UCSD-AML1 (cell line): Measurements from ENCODE around the gene LMNTD2.

Experiments
- DNase-seq: peaks from one replicate; lab custom pipeline; 2025; ENCODE audit not compliant: unreplicated experiment; lab: John Stamatoyannopoulos, UW

LMNTD2 gene

DNA sequence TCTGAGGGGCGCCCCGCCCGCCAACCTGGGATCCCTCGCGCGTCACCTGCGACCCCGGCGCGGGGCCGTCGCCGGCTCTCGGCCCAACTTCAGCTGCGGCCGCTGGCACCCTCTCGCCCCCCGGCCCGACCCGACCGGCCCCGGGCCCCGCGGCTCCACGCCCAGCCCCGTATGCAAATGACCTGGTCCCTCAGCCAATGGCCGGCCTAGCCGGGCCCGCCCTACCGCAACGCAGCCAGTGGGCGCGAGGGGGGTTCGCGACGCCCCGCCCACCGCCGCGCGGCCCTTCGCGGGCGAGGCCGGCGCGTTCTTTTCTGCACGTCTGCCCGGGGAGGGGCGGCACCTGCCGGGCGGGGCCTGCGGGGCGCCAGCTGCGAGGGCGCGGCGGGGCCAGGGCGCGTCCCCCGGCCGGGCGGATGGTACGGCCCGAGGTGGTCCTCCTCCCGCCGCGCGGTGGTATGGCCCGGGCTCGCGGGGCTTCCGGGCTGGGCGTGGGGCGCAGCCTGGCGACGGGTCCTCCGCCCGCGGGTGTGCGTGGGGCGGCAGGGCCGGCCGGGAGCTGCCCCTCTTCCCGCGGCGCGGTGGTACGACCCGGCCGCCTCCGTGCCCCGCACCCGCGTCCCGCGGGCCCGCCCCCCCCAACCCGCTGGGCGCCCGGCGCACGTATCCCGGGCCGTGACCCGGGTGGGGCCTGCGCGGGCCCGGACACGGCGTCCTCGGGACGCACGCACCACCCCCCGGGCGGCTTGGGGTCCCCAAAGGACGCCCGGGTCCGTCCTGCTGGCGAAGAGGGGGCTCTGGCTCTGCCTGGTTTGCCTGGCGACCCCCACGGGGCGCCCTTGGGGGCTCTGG, 8.0 kb upstream of the LMNTD2 start:
- DNase-seq, result peak; percentile 95

DNA sequence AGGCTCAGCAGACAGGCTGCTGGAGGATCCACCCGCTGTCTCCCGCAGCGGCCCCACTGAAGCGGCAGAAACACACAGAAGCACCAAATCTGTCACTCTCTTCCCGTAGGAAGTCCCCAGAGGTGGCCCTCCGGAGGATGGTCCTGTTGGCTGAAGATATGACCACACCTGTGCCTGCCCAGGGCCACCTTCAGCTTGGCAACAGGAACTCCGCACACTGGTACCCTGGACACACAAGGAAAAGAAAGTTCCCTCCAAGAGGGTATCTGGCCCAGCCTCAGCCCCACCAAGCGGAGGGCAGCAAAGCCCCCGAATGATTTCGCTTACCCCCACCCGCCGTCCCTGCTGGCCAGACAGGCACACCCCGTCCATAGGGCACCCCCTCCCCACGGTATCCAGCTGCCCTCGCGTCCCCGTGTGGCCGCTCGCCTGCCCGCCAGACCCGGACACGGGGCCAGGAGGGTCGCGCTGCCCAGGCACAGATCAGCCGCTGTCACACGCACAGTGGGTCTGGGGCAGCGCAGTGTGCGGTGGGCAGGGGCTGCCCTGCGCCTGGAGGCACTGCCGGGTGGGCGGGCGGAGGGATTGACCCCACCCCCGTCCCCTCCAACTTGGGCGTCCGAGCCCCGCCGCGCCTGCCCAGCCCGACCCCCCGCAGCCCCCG, 7.2 kb upstream of the LMNTD2 start:
- no peak for DNase-seq

DNA sequence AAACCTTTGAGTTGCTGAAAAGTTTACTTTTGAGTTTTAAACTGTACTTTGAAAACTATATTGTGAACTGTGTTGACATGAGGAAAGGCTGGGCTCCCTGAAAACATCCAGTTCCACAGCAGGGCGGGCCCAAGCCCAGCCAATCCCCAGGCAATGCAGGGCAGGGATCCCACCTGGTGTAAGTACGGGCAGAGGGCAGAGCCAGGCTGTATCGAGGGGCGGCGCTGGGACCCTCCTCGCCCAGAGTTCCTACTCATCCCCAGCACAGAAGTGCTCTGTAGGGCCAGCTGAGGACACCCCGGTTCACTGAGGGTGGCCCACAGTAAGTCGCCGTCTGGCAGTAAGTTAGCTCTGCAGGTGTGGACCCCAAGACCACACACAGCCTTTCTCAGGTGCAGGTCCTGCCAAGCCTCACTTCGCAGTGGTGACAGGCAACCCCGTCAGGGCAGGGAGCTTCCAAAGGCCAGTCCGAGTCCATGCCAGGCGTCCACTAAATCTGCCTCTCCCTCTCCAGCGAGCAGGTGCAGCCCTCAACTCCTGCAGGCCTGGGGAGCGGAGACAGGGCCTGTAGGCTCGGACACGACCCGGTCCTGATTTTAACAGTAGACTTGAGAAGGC, 6.6 kb upstream of the LMNTD2 start:
- DNase-seq, result no peak

DNA sequence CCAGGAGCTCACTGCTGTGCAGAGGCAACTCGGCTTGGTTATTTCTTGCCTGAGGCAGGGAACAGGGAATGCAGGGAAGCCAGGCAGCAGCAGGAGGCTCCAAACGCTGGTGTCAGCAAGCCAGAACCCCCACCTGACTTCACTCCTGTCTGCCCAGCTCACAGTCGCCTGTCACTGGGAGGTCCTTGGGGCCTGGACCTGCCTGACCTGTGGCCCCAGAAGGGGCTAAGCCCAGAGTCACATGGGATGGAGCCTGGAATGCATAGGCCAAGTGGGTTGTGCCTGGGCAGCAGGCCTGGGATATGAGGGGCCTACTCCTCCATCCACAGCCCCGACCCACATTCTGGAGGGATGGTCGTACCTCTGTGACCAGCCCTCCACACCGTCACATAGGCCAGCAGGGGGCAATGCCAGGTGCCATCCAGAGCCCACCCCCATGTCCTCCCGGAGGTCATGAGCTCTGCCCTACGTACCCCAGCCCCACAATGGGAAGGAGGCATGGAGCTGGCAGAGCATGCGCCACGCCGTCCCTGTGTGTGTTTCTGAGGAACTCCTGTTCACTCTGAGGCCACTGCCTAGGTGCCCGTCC, 5.5 kb upstream of the LMNTD2 start:
- DNase-seq, result no peak

DNA sequence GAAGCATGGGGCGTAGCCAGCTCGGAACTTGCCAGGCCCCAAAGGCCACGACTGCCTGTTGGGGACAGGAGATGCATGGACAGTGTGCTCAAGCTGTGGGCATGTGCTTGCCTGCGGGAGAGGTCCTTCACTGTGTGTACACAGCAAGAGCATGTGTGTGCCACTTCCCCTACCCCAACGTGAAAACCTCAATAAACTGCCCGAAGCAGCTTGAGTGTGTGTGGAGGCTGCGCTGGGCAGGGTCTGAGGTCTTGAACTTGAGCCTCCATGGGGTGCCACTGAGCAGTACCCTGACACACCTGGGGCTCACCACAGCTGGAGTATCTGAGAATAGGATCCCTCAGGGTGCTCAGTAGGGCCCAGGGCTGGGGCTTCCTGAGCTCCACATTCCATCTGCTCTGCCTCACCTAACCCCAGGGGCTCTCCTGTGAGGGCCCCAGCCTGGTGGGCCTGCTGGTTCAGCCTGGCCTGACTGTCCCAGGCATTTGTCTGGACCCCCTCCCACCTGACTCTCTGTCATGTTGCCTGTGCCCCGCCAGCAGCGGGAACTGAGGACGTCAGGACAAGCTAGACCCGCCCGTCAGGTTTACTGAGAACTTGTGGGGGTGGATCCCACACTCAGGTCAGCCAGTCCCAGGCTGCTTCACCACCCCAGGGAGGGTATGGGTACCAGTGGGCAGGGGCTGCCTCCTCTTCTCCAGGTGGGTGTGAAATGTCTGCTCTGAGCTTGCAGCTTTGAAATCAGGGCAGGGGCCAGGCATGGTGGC, 3.5 kb upstream of the LMNTD2 start:
- DNase-seq, result no peak

DNA sequence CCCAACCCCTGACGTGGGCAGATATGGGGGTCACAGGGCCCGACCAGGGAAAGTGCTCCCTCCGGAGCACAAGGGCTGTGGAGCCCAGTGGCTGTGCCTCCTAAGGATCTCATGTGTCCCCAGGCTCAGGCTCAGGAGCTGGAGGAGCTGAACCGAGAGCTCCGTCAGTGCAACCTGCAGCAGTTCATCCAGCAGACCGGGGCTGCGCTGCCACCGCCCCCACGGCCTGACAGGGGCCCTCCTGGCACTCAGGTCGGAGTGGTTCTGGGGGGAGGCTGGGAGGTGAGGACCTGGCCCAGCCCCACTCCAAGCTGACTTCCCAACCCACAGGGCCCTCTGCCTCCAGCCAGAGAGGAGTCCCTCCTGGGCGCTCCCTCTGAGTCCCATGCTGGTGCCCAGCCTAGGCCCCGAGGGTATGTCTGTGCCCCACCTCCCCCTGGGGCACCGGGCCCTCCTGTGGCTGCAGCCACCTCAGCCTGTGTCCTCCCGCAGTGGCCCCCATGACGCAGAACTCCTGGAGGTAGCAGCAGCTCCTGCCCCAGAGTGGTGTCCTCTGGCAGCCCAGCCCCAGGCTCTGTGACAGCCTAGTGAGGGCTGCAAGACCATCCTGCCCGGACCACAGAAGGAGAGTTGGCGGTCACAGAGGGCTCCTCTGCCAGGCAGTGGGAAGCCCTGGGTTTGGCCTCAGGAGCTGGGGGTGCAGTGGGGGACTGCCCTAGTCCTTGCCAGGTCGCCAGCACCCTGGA, 2.7 kb upstream of the LMNTD2 start:
- no peak for DNase-seq

DNA sequence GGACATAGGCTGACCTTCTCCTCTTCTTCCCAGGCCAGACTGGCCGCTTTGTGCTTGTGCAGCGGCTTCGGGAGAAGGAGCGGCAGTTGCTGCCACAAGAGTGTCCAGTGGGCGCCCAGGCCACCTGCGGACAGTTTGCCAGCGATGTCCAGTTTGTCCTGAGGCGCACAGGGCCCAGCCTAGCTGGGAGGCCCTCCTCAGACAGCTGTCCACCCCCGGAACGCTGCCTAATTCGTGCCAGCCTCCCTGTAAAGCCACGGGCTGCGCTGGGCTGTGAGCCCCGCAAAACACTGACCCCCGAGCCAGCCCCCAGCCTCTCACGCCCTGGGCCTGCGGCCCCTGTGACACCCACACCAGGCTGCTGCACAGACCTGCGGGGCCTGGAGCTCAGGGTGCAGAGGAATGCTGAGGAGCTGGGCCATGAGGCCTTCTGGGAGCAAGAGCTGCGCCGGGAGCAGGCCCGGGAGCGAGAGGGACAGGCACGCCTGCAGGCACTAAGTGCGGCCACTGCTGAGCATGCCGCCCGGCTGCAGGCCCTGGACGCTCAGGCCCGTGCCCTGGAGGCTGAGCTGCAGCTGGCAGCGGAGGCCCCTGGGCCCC, 1.6 kb upstream of the LMNTD2 start:
- DNase-seq, result no peak

DNA sequence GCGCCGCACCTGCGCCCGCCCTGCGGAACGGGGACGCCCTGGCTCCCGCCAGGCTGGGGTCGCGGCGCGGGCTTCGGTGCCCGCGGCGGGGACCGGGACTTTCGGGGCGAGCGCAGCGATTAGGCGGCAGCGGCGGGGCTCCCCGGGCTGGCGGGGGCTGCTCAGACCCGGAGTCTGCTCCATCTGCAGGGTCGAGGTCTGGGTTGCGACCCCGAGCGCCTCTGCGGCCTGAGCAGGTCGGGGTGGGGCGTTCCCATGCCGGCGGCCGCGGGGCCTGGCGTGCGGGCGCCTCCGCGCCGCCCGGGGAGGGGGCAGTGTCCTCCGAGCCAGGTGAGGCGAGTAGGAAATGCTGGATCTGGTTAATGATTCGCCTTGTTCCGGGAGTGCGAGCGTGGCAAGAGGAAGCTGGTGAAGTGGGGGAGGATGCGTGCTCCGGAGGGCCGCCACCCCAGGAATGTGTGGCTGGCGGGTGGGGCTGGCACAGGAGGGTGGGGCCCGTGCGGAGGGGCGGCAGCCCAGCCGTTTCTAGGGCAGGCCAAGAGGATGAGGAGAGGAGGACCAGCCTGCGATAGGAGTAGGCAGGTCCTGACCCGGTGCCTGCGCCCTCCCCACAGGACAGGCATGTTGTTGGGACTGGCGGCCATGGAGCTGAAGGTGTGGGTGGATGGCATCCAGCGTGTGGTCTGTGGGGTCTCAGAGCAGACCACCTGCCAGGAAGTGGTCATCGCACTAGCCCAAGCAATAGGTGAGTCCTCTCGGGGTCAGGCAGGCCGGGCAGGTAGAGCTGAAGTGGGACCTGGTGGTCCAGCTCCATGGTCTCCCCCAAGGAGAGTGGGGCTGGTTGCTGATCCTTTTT, 838 bp upstream of the LMNTD2 start:
- DNase-seq, result peak; percentile 38

DNA sequence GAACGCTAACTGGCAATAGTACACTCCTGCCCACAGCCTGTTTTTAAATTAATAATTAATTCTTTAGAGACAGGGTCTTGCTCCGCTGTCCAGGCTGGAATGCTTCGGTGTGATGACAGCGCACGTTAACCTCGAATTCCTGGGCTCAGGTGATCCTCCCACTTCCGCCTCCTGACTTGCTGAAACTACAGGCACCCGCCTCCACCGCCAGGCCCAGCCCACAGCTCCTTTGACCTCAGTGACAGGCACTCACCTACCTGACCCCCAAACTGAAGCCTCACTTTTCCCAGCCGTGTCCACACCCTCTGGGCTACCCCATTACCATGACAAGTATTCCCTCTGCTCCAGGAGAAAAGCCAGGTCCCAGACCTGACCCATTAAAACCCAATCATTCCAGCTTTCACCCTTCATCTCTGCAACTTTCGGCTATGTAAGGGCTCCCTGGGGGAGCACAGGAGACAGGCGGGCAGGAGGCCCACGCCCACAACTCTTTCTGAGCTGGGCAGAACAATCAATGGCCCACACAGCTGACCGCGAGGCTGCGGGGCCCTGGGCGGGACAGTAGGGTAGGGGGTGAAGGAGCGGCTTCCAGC, 730 bp downstream of the LMNTD2 start:
- DNase-seq, result no peak

DNA sequence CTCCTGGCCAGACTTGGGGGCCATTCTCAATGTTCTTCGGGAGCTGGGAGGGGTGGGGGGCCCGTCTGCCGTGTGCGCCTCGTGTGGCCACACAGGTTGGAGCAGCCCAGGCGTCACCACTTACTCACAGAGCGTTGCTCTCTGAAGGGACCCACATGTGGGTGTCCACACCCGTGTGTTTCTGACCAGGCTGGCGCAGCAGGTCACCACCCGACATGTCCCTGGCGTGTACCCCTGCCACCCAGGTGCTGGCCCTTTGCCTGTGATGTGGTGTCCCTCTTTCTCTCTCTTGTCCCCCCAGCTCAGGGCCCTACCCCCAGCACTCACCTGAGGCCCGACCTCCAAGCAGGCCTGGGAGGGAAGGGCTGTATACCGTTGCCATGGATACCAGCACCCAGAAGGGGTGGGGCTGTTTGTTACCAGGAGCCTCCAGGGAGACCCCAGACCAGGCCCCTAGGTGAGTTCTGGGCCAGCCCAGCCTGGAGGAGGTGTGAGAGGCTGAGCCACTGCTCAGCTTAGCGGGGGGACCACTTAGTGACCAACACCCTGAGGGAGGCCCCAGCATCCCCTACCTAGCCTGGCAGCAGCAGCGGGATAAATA, 1.4 kb downstream of the LMNTD2 start:
- no peak for DNase-seq

DNA sequence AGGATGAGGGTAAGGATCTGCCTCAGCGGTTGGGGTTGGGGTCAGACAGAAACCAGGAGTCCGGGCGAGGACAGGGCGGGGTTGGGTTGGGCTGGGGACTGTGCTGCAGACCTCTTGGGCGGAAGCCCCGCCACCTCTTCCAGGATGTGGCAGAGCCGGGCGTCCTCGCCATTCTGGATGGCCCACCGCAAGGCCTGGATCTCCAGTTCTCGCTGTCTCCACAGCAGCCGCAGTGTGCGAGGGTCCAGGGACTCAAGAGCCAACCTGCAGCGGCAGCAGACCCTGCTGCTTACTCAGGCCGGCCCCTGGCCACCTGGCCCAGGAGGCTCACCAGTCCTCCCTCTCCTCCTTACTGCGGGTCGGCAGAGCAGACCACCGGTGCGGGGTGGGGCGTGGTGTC, 2.0 kb downstream of the LMNTD2 start:
- no peak for DNase-seq

DNA sequence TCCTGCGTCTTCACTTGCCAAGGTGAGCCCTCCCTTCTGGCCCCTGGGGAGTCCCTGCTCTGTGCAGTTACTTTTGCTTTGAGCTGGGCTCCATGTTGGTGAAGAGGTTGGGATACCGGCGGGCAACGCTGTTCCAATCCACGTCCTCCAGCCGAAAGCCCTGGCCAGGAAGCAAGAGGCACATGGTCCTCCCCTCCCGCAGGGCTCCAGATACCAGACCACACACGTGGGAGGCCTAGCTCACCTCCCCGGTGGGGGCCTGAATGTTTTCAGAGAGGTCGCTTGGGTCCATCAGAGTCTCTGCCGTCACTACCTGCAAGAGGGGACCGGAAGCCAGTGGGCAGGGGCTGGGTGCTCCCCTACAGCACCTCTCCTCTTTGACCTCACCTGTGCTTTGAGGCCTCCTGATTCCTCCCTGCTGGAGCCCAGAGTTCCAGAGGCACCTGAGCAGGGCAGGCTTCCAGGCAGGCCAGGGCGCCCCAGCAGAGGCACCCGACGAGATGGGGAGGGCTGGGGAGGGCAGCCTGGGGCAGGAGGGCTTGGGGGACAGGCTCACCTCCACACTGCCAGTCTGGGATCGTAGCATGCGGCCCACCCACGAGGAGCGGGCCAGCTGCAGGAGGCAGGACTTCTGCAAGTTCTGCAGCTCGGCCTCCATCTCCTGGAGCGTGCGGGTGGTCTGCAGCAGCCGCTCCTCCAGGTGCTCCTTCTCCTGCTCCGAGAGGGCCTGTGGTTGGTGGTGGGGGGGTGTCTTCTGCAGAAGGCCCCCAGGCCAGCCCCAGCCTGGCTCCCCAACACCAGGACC, 3.0 kb downstream of the LMNTD2 start:
- DNase-seq, result no peak

DNA sequence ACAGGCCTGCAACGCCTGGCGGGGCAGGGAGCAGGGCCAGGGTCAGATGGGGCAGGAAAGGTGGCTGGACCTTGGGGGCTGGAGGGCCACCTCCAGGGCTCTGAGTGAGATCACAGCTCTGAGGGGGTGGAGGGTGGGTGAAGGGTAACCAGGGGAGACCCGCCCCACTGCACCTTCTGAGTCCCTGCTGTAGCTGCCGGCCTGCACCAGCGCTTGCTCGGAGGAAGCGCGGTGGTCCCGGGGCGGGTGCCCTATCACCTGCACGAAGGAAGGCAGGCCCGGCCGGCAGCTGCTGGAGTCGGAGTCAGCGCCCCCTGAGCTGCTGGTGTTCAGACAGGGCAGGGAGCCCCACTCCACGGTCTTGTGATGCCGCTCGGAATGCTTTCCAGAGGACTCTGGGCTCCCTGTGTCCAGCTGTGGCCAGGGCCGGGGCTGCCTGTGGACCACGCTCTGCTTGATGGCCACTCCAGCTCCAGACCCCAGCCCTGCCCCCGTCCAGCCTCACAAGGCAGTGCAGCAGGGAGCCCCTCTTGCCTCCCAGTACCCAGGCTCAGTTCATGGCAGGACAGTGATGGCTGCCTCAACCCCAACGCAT, 3.8 kb downstream of the LMNTD2 start:
- DNase-seq, result no peak

DNA sequence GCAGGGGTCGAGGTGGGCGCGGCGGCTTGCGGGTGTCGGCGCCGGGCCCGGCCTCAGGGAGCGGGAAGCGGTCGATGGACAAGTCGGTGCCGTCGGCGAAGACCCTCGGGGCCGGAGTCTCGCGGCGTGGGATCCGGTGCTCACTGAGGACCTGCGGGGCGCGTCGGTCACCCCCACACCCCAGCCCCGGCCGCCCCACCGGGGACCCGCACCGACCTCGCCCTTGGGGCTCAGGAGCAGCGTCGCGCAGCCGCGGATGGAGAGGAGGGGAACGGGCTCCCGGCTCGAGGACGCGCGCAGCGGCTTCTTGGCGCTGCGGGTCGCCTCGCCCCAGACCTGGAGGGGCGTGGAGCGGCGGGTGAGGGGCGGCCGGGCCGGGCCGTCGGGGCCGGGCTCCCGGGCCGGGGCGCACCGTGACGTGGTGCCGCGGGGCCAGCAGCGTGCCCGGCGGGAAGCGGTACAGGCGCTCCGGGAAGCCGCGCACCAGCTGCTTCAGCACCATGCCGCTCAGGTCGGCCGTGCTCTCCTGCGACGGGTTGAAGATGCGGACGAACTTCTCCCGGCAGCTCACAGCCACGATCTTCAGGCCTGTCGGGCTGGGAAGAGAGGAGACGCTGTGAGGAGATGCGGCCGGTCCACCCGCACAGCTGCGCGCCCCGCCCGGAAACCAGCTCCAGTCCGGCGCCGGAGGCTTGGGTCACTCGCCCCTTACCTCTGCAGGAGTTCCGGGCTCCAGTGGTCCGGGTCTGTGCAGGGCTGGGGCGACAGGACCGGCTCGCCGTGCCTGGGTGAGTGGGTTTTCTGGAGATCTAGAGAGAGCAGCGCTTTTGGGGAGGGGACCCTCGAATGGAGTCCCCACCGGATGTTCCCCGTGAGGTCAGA, 4.5 kb downstream of the LMNTD2 start:
- DNase-seq, result no peak

DNA sequence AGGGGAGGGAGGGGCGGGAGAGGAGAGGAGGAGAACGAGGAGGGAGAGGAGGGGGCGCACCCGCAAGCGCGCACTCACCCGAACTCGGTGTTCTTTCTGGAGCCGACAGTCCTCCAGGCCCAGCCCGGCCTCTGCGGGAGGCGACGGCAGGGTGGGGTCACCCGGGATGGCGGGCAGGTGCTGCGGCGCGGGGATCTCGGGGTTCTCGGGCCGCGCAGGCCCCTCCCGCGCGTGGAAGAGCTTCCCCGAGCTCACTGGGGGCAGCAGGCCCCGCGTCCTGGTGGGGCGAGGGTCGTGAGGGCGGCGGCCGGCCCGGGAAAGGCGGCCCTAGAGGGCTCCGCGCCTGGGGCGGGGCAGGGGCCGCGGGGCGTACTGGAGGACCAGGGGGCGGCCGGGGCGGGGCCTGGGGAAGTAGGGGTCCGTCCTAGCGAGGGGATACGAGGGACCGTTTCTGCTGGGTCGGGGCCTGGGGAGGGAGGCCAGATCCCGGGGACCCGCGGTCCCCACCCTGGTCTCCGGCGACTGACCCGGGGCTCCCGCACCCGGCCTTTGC, 5.2 kb downstream of the LMNTD2 start:
- DNase-seq, result no peak
